Stimulated activated CD8-positive, alpha-beta memory T cell treated with anti-CD3 and anti-CD28 coated beads, Interleukin-12 subunit alpha, Interleukin-12 subunit beta, amount 100 ng/mL, for 1 hour (primary cell): ENCODE measurements around the gene CERCAM.
A peak's percentile ranks its signal among the peaks of the same experiment; 100 is the strongest.
"Not testable (repeated sequence)": the region's sequence is repeated elsewhere in the genome, so short reads cannot be mapped to it uniquely, and the experiment has no call there.

Experiments used
- DNase-seq: peaks from one replicate; pipeline ENCODE4 v3.0.0-alpha.2; 2020; ENCODE audit warnings: low read depth

Gene CERCAM

GRCh38 chr9:128393145-128393775, 27.4 kb upstream of the CERCAM start:
- DNase-seq = no peak

- DNase-seq = no peak
Measured at GRCh38 chr9:128393970-128394369, 26.7 kb upstream of the CERCAM start.

DNA sequence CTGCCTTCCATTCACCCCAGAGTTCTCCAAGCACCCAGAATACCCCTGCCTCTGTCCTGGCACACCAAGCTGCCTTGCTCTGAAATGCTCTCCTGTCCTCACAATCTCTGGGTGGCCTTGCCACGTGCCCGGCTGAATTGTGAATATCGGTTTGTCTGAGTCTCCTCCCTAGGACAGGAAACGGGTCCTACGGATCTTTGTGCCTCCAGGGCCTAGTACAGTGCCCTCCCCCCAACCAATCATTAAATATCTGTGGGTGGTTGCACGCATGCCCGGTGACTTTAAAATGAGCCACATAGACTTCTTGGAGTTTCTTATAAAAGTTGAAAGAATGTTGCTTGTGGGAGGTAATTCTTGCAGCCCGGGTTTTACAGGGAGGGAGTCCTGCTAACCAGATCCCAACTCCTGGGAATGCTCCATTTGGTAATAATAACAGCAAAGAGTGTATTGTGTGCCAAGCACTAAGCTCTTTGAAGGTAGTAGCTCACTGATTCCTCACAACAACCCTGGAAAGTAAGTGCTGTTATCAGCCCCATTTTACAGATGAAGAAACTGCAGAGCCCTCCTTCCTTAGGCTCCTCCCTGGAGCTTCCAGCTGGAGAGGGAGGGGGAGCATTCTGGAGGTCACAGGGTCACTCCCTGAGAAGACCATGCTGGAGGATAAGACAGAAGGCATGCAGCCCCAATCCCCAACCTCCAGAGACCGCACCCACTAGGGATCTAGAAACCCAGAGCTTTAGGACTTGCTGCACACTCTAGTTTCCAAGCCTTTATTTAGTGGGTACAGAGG, 26.1 kb upstream of the CERCAM start:
- DNase-seq = no peak

DNA sequence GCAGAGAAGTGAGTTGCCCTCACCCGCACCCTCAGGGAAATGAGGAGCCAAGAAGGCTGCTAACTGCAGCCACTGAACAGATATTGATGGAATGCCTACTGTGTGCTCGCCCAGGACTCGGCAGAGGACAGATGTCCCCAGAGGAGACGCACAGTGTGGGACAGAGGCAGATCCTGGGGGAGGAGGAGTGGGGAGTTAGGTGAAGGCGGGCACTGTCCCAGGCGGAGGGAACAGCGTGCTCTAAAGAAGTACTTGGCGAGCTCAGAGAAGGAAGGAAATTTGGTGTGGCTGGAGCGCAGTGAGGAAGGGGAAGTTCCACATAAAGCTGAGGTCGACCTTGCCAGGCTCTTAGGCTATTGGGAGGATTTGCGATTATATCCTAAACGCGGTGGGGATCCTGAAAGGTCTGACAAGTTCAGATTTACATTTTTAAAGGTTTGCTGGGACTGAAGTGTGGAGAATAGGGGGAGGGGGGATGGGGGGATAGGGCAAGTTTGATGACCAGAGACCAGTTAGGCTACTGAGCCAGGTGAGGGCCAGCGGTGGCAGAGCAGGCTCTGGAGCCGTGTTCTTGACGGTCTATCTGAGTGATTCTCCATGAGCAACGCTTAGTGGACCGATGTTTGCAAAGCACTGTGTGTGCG, 23.6 kb upstream of the CERCAM start:
- no peak for DNase-seq

- DNase-seq = no peak
Measured at GRCh38 chr9:128397831-128398230, 22.8 kb upstream of the CERCAM start.

GRCh38 chr9:128399861-128400260, 20.8 kb upstream of the CERCAM start:
- DNase-seq = no peak

DNA sequence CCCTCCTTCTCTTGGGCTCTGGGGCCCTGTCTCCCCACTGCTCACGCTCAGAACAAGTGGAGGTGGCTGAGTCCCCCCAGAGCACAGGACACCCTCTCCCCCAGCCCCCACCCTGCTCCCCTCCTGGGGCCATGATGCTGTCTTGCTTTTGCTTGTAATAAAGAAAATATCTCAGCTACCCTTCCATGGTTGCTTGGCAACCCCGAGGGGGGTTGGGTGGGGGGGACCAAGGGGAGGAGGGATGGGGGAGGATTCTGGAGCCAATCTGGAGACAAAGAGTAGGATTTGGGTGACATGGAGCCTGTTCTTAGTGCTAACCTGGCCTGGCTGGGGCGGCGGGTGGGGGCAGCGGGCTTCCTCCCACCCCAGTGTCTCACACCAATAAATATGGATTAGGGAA, 16.1 kb upstream of the CERCAM start:
- no peak for DNase-seq

GRCh38 chr9:128405077-128405779, 15.4 kb upstream of the CERCAM start:
- no peak for DNase-seq

GRCh38 chr9:128405780-128406171, 14.9 kb upstream of the CERCAM start:
- DNase-seq = no peak

DNA sequence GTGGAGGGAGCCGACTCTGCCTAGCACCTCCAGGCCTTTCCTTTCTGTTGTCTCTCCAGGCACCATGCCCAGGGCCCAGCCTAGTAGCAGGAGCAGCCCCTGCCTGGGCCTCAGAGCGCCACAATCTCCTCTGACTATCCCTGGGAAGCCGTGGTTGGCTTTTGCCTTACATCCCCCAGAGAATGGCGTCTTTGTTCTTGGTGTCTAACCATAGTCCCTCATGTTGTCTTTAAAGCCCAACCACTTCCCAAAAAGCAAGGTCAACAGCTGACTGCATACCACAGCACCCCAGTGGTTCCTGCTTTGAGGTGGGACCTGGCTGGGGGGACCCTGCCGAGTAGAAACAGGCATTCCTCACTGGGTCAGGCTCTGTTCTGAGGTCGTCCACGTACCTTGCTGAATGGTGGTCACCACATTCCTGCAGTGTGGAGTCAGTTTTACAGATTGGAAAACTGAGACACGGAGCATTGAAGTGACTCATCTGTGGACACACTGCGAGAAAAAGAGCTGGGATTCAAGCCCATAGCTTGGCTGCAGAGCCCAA, 13.7 kb upstream of the CERCAM start:
- DNase-seq = no peak

GRCh38 chr9:128408963-128409431, 11.7 kb upstream of the CERCAM start:
- no peak for DNase-seq

GRCh38 chr9:128409450-128409849, 11.2 kb upstream of the CERCAM start:
- no peak for DNase-seq

- no peak for DNase-seq
Measured at GRCh38 chr9:128409978-128410377, 10.7 kb upstream of the CERCAM start.

GRCh38 chr9:128411364-128412119, 9.1 kb upstream of the CERCAM start:
- no peak for DNase-seq

GRCh38 chr9:128412120-128412790, 8.4 kb upstream of the CERCAM start:
- DNase-seq = peak; percentile 24

- not testable (repeated sequence) for DNase-seq
Measured at GRCh38 chr9:128413728-128414127, 6.9 kb upstream of the CERCAM start.

GRCh38 chr9:128414461-128414860, 6.2 kb upstream of the CERCAM start:
- DNase-seq = no peak

DNA sequence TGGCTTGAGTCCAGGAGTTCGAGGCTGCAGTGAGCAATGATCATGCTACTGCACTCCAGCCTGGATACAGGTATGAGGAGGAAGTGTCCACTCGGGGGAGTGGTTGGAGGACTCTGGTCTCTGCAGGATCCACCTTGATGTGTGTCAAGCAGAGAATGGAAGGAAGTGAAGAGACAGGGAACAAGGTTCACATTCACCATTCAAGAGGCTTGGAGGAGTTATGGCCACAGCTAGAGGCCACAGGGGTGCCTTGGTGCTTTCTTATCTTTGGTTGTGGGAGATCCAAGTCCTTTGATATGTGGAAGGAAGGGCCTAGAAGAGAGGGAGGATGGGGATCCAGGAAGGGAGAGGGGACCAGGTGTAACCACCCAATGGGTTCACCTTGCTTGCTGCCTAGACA, 5.4 kb upstream of the CERCAM start:
- no peak for DNase-seq

DNA sequence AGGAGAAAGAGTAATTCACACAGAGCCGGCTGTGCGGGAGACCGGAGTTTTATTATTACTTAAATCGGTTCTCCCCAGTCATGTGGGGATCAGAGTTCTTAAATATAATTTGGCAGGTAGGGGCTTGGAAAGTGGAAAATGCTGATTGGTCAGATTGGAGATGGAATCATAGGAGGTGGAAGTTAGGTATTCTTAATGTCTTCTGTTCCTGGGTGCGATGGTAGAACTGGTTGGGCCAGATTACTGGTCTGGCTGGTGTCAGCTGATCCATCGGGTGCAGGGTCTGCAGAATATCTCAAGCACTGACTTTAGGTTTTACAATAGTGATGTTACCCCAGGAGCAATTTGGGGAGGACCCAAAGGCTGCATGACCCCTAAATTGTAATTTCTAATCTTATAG, 4.6 kb upstream of the CERCAM start:
- no peak for DNase-seq

DNA sequence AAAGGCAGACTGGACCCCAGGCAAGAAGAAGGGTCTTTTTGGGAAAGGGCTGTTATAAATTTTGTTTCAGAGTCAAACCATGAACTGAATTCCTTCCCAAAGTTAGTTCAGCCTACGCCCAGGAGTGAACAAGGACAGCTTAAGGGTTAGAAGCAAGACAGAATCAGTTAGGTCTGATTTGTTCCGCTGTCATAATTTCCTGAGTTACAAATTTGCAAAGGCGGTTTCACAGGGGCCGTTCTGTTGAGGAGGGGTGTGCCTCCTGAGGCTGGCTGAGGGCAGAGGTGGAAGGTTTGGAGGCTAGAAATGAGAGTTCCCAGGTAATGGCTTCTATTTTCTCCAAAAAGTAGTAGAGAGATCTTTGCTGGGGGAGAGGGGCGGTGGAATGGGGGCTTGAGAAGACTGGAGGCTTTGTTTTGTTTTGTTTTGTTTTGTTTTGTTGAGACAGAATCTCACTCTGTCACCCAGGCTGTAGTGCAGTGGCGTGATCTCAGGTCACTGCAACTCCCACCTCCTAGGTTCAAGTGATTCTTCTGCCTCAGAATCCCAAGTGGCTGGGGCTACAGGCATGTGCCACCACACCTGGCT, 4.1 kb upstream of the CERCAM start:
- DNase-seq = no peak
